ENCODE data around the gene DIAPH1.

Gene DIAPH1

GRCh38 chr5:141476132-141476911, 142.5 kb downstream of the DIAPH1 start:
- no peak for DNase-seq

DNA sequence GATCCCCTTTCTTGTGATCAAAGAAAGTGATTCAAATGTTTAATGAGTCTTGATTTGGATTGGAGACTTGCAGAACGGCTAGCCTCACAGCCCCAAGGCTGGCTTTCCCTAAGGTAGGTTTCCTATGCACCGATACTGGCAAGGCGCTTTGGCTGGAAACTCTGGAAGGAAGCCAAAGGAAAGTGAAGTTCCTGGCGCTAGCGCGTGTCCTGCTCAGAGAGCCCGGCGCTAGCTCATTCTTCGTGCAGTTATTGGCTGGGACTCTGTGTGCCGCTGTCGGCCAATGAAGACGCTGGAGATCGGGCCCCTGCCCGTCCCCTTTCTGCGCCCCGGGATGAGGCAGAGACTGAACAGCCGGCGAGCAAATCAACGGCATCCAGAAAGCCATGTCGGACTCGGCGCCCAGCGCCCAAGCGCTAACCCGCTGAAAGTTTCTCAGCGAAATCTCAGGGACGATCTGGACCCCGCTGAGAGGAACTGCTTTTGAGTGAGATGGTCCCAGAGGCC, 143.1 kb downstream of the DIAPH1 start, which contains the start of gene PCDHGC3:
PCDHGC3 (plus strand) TSS at position 342 of the 507 bp plus-strand sequence; CDS start at position 493, 151 bp downstream.
- DNase-seq, result no peak

GRCh38 chr5:141465351-141465750, 153.4 kb downstream of the DIAPH1 start:
- no peak for DNase-seq

All from activated gamma-delta T cell treated with Interleukin-2 at 50 U/mL for 16 hours (primary cell).